Measurements from ENCODE around the gene BMP5.
"Not testable (repeated sequence)": the region's sequence is repeated elsewhere in the genome, so short reads cannot be mapped to it uniquely, and the experiment has no call there.

Gene BMP5

DNA sequence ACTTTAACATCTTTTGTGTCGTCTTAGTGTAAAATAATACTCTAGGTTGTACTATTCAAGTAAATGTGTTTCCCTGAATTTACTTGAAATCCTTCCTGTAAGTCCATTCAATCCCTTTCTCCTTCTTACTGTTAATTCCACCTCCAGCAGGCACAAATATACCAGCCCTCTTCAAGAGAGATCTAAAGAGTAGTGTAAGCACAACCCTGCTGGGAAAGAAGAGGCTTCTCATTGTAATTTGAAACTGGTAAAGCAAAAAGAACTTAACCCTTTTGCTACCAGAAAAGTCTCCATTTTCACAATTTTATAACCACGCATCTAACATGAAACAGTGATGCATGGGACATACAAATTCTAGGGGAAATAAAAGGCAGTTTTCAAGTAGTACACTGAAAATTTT is at the start of gene BMP5:
BMP5 (minus strand) TSS at position 191 of the 400 bp plus-strand sequence. CDS start 725 bp downstream, outside the sequence.
- no peak for DNase-seq

DNA sequence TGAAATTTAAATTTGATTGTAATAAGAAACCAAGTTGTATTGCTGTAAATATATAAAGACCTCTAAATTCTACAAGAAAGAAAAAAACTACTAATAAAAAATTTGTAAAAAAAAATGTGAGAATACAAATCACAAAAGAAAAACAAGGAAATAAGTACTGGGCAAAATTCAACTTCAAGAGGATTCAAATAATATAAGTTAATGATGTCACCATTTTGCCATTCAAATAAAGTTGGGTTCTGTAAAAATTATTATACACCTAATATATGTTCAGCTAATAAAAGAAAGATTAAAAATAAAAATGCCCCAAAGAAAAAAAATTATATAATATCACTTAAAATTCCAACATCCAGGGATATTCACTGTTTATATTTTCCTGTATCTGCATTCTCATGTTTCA is 47.0 kb upstream of the BMP5 start:
- DNase-seq = no peak

DNA sequence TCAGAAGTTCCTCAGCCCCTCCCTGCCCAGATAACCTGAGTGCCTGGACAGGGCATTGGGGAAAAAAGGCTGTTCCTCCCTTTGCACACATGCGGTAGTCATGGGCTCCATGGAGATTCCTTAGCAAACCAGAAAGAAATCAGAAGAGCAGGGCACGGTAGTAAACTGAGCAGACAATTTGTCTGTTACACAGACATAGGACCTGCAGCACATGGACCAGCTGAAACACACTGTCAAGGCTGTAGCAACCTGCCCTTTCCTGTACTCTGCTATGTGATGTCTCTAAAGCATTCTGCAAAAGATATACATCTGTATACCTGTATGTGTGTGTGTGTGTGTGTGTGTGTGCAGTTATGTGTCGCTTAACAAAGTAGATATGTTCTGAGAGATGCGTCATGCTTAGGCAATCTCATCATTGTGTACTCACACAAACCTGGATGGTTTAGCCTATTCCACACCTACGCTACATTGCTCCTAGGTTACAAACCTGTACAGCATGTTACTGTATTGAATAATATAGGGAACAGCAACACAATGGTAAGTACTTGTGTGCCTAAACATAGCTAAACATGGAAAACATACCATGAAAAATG is 44.4 kb upstream of the BMP5 start:
- no peak for DNase-seq

DNA sequence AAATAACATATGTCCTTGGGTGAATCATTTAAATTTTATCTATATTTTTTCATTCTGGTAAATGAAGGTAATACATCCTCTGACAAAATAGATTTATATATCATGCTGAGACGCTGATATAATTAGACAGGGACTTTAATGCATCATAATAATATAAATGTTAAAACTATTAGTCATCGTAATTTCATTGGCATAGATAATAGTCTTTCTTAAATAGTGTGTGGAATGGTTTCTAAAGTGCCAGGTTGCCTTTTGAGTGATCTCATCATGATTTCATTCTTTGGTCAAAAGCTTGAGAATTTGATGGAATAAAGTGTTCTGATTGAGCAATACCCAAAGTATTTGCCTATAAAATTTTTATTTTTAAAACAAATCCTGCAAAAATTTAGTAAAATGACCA is 43.2 kb upstream of the BMP5 start:
- DNase-seq = no peak

DNA sequence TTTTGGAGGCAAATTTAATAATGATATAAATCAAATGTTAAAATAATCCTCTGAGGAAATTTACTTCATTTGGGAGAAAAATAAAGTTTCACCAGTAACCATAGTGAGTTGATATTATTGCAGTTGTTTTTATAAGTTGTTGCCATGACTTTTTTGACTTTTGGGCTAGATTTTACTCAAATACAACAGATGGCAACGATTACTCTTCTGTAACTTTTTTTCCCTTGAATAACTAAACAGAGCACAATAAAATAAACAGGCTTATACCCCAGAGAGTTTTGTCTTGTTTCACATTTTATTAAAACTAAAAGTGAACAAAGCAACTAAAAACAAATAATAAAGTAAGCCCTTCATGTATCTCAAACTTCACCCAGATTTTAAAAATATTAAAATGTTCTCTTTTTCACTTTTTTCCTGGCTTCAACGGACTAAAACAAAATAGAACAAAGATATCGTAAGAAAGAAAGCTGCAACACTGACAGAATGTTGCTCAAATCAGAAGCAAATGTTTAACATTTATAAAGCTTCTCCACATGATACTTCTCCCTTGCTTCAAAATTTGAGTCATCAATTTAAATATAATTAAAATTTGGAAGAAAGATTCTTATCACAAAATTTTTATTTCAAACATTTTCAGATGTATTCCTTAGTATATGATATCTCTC is 42.5 kb upstream of the BMP5 start:
- no peak for DNase-seq

DNA sequence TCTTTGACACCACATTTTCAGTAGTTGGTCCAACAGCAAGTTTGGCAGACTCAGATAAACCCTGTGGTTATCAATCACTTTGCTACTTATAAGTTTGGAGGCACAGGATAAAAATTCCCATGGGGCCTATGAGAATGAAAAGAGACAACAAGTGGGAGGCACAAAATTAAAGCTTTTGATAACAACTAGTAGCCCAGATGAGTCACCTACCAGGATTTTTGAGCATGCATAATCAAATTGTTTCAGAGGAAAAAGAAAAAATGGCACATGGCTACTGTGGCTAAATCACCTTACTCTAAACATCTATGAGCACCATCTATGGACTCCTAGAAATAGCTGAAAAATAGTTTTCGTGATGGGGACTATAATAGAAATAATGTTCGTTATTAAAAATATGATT is 40.8 kb upstream of the BMP5 start:
- DNase-seq = no peak

DNA sequence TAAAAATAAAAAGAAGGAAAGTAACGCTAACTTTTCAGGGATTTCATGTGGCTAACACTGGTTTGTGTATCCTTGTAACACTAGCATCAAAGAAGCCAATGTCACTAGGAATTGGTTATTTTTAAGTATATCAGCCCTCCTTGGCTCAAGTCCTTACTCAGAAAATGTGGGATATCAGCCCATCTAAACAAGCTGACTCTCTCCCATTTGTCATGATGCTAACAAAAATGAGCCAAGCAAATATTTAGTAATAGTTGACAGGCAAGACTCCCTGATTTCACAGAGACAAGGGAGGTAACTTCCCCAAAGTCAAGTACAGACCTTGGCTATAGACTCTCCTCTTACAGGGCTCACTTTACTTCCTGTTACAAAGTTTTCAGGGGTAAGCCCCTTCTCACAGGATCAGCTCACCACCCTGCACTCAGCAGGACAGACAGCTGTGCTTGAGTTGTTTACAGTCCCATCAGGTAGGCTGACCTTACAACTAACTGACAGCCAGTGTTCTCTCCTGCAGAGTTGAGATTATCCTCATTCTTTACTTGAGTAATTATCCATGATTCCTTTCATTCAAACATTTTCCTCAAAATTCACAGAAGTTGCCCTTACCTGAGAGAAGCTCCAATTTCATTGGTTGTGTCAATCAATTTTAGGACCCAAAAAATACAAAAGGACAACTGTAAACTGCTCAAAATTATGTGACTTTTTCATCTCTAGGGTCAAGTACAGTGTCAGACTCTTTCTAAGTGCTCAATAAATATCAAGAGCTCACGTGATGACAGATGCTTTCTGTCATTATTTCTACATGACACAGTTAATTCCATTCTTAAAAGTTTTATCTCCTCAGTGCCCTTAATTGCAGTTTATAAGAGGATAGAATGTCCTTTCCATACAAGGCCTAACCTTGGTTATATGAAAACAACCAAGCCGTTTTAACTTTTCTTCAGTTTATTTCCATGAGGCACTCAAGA is 38.1 kb upstream of the BMP5 start:
- no peak for DNase-seq

DNA sequence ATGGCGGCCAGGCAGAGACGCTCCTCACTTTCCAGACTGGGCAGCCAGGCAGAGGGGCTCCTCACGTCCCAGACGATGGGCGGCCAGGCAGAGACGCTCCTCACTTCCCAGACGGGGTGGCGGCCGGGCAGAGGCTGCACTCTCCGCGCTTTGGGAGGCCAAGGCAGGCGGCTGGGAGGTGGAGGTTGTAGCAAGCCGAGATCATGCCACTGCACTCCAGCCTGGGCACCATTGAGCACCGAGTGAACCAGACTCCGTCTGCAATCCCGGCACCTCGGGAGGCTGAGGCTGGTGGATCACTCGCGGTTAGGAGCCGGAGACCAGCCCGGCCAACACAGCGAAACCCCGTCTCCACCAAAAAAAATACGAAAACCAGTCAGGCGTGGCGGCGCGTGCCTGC is 35.1 kb upstream of the BMP5 start:
- DNase-seq = not testable (repeated sequence)

DNA sequence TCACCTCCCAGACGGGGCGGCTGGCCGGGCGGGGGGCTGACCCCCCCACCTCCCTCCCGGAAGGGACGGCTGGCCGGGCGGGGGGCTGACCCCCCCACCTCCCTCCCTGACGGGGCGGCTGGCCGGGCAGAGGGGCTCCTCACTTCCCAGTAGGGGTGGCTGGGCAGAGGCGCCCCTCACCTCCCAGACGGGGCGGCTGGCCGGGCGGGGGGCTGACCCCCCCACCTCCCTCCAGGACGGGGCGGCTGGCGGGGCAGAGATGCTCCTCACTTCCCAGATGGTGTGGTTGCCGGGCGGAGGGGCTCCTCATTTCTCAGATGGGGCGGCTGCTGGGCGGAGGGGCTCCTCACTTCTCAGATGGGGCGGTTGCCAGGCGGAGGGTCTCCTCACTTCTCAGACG is 34.5 kb upstream of the BMP5 start:
- DNase-seq = not testable (repeated sequence)

DNA sequence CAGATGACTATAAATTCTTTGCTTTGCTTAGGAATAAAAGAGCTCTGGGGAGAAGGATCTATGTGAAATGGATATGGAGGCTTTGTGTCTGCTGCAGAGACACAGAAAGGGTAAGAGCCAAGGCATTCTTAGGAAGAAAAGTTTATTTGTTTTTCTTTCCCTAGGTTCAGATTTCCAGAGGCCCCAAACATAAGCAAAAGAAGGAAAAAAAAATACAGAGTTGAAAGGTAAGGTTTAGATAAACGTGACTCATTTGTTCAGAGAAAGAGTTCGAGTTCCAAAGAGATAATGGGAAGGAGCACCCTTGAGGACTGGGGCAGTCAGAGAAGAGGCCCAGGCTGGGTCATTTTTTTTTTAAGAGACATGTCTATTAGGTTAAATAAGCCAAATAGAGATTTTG is 27.4 kb upstream of the BMP5 start:
- DNase-seq = no peak

DNA sequence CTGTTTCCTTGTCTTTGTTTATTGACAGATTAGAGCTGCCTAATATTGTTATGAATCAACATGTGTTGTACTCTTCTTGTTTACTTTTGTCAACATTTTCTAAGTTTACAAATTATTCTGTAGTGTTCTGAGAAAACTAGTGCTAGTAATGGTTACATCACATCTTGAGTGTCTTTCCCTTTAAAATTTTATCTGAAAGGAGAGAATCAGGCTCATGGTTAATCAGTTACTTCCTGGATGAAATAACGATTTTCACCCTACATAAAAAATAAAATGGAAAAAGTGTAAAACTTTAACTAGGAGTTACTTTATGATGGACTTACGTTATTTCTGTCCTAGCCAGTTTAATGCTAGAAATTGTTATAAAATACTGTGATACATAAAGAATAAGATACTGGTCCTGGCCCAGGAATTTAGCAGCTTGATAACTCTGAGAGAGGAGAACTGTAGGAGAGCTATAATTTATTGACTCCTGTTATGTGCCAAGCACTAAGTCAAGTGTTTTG is 26.4 kb upstream of the BMP5 start:
- no peak for DNase-seq

DNA sequence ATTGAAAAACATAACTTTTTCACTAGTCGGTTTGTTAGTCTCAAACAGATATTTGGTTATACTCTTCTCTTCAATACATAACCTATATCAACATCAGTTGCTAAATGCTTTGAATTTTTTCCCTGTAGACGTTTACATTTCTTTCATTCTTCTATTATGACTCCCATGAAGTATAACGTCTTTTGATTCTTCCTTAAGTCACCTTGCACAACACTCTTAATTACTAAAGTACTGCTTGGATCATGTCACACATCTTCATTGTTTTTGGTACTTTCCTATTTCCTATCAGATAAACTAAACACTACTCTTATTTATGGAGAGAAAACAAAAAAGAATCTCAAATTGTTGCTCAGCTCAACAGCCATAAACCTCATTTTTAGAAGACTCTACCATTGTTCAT is 23.0 kb upstream of the BMP5 start:
- no peak for DNase-seq

DNA sequence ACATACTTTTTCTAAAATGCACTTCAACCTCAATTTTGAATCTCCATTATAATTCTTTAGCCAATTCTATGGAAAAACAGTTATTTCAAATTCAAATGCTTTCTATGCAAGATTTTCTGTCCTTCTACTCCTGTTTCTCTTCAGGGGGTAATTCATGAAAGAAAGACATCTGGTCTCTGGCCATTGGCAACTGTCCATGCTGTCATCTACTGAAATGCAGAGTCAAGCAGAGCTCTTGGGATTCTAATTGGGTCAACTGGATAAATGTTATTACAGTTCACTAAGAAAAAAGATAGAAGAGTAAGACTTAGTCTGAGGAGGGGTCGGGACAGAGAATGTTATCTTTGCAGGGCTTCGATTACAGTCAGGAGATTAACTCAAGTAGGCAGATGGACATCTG is 22.0 kb upstream of the BMP5 start:
- DNase-seq = no peak

DNA sequence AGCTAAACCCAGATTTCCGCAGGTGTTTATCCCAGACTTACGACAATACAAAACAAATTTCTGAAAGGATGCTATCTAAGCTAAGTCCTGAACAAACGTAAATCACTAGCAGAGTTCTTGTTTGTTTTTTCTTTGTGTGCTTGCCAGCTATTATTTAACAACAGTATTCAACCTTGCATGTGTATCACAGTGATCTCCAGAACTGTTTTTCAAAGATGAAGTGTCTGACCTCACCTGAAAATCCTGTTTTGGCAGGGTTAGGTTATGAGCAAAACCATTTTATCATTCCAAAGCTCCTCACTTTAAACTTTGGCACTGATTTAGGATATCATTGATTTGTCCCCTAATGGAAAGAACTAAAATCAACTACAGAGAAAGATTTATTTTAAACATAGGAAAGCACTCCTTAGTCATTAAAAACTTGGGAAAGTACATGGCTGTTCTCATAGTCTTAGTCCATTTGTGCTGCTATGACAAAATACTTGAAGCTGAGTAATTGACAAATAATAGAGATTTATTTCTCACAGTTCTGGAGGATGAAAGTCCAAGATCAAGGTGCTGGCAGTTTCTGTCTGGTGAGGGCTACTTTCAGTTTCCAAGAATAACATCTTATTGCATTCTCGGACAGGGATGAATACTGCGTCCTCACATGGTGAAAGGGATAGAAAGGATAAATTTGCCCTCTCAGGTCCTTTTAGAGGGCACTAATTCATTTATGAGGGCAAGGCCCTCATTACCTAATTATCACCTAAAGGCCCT is 20.8 kb upstream of the BMP5 start:
- DNase-seq = no peak

DNA sequence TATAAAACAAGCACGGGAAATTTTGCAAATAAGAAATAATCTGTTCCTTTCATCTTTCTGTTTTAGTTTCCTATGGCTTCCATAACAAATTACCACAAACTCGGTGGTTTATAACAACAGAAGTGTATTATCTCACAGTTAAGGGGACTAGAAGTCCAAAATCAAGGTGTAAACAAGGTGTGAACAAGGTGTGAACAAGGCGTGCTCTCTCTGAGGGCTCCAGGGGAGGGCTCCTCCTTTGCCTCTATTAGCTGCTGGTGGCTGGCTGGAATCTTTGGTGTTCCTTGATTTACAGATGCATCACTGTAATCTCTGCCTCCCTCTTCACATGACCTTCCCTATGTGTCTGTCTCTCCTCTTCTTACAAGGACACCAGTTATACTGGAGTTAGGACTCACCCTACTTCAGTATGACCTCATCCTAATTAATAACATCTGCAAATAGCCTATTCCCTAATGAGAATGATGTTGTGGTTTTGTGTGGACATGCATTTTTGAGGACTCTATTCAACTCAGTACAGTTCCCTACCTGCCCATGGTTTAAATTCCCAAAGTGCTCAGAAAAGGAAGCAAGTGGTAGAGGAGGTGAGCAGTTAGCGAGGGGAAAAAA is 17.5 kb upstream of the BMP5 start:
- DNase-seq = no peak

DNA sequence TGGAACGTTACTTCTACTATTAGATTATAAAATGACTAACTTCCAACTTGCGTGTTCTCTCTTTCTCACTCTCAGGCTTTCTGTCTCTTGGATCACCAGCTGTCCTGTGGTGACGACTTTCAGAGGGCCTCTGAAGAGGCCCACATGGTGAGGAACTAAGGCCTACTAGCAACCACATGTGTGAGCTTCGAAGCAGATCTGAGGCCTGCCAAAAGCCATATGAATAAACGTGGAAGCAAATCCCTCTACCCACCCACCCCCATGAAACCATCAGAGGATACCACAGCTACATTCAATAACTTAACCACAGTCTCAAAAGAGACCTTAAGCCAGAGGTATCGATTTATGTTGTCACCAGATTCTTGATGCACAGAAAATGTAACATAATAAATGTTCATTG is 13.5 kb upstream of the BMP5 start:
- no peak for DNase-seq

DNA sequence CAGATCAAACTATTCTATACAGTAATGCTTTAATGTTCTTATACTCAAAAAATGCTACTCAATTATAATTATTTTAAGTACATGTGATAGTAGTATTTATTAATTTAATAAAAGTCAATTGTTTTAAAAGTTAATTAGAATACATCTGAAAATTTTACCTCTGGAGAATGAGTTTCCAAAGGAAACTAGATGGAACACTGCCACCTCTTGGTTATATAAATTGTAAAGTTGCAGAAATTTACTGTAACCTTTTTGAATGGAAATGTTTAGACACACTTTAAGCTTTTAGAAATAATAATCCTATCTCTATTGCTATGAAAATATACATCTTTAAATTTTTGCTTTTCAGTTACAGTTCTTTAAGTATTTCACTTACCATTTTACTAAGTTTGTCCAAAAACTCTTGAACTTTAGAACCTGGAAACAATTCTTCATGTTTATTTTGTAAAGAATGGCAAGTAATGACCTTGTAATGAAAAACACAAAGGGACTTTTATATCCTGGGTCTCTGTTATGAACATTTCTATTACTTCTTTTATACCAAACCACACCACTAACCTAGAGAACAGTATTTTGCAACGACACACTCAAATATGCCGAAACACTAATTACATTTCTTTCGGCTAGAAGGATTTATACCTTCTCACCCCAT is 10.9 kb upstream of the BMP5 start:
- no peak for DNase-seq

DNA sequence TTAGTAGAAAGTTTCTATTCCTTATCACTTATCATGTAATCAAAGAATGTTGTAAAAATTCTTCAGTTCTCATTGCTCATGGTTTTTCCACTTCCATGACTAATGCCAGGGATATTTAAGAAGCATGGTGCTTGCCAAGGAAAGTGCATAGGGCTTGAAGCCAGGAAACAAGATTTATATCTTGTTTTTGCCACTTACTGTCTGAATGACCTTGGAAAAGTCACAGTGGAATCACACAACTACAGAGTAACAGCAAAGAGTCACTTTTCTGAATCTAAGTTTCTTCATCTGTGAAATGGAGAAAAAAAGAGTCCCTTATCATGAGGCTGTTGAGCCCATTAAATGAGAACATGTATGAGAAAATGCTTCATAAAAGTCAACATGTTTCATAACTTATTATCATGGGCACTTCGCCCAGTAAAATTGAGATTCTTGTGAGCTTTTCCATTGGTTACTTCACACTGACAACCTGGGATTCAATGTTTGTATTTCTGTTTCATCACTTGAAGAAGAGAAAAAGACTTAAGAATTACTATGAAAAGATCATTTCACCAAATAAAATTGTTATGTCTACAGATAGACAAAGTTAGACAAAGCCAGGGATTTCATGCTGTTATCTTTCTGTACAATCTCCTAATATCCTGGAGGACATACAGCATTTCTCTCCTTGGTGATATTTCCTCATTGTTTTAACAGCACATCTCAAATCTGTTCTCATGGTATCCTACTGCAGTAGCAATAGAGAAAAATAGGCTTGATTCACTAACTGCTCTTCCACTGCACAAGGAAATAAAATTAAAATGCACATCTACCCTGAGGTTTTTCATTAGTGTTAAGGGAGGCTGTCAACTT is 7.6 kb upstream of the BMP5 start:
- no peak for DNase-seq

DNA sequence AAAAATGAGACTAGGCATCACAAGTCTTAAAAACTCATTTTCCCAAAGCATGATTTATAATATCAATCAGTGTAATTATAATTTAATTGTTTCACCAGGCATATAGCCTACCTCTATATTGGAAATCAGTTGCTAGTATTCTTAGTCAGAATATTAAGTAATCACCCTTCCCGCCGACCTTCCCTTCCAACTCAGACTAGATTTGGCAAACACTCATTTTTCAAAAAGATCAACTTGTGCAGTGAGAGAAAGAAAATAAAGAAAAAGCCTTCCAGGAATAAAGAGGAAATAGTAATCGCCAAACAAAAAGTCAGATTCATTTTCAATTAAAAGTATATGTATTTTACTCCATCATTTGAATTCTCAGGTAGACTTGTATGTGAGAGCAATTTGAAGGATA is 1.9 kb upstream of the BMP5 start:
- no peak for DNase-seq

DNA sequence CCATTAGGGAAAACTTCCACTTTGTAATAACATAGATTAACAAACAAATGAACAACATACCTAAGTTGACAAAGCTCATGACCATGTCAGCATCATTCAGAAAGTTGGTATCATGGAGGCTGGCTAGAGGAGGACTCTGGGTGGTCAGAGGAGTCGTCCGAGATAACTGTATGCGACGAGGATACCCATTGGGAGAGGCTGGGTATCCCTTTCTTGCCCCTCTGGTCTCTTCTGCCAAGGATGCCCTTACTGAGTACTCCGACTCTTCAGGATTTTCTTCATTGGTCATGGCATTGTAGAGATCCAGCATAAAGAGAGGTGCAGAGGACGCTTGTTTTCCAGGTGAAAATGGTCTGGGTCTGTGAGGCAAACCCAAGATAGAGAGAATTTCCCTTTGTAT is 1.1 kb downstream of the BMP5 start:
- no peak for DNase-seq

DNA sequence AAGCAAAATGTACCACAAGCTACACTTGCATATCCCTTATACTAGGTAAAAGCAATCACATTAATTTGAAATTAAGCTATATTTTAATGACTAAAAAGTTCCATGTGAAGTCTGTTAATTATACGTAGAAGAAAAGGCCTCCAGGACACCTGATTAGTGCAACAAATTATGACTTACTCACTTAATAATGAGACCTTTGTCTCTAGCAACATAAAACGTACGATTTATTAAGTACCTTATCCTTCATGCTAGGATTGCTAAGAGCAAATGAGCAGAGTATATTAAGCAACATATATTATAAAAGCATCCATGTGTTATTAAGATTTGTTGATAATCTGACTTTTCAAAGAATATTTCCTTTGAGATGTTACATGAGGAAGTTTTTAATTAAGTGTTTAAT is 2.5 kb downstream of the BMP5 start:
- DNase-seq = no peak

Data from NCI-H2171 (cell line).